Caco-2 (cell line): ENCODE results near the gene CIITA. TPM values are rescaled to one million over a fixed set of nuclear protein-coding genes. Genes with fewer than 3 reads are reported as not detected.

Experiments
- BruUV-seq: library from RNA; stranded (reverse); fragments of 400-500 nt; replicated peaks from 2 replicates; lab custom pipeline; 2021; lab: Mats Ljungman, UMichigan
- CTCF ChIA-PET: fragments of 300-600 bp; sonication (Branson Sonifier 250); formaldehyde crosslinking; loops from one replicate; lab custom pipeline; 2022; ENCODE audit warnings: antibody characterized with exemption; lab: Charles Lee
- POLR2A ChIA-PET: fragments of 300-600 bp; sonication (Branson Sonifier 250); formaldehyde crosslinking; loops from one replicate; lab custom pipeline; 2022; ENCODE audit warnings: antibody characterized with exemption; lab: Charles Lee
- DNase-seq, 2 experiments: peaks; one replicate each; pipeline versions ENCODE4 v3.0.0 to v3.0.0-alpha.2; 2020 to 2022
- H3K27me3 ChIP-seq: replicated peaks from 2 replicates; pipeline ENCODE4 v1.6.0; 2011; ENCODE audit warnings: low read length; ENCODE audit not compliant: control insufficient read depth, insufficient read depth
- H3K36me3 ChIP-seq: 2 replicates; pipeline ENCODE4 v1.5.1; 2011; ENCODE audit warnings: low read length; ENCODE audit not compliant: control insufficient read depth, insufficient read depth
- H3K4me1 ChIP-seq: fragments of 250-450 bp; sonication (Bioruptor Pico); 2 replicates; pipeline ENCODE4 v1.5.1; 2020; ENCODE audit warnings: mild to moderate bottlenecking
- H3K4me3 ChIP-seq: 2 replicates; pipeline ENCODE4 v1.5.1; 2011; ENCODE audit warnings: low read depth, mild to moderate bottlenecking, control low read depth, low read length
- H3K9me3 ChIP-seq: fragments of 250-450 bp; sonication (Bioruptor Pico); 2 replicates; pipeline ENCODE4 v1.5.1; 2020; ENCODE audit warnings: mild to moderate bottlenecking, moderate library complexity
- H3K27ac Mint-ChIP-seq: one replicate; pipeline ENCODE4 v1.8.0; 2022; ENCODE audit warnings: mixed read lengths; ENCODE audit not compliant: unreplicated experiment
- H3K27me3 Mint-ChIP-seq: one replicate; pipeline ENCODE4 v1.8.0; 2022; ENCODE audit warnings: mixed read lengths; ENCODE audit not compliant: insufficient read depth, unreplicated experiment
- H3K36me3 Mint-ChIP-seq: one replicate; pipeline ENCODE4 v1.8.0; 2022; ENCODE audit warnings: mild to moderate bottlenecking, mixed read lengths; ENCODE audit not compliant: insufficient read depth, unreplicated experiment
- H3K4me1 Mint-ChIP-seq: one replicate; pipeline ENCODE4 v1.8.0; 2022; ENCODE audit warnings: low read depth, mixed read lengths; ENCODE audit not compliant: unreplicated experiment
- H3K4me3 Mint-ChIP-seq: one replicate; pipeline ENCODE4 v1.8.0; 2022; ENCODE audit warnings: mild to moderate bottlenecking, moderate library complexity, mixed read lengths; ENCODE audit not compliant: unreplicated experiment
- H3K9me3 Mint-ChIP-seq: one replicate; pipeline ENCODE4 v1.8.0; 2022; ENCODE audit warnings: mixed read lengths; ENCODE audit not compliant: unreplicated experiment
- CTCF ChIP-seq, 2 experiments: fragments of 200-600 bp in 1 of 2; IDR thresholded peaks; 1 replicate in 1 of 2; 2 replicates in 1 of 2; pipeline versions ENCODE4 v1.5.1 to v1.8.0; 2011 to 2022; ENCODE audit warnings: antibody characterized with exemption in 1 of 2, control low read depth in 1 of 2, inconsistent platforms in 1 of 2, low read depth in 1 of 2, low read length in 1 of 2, mild to moderate bottlenecking in 1 of 2, moderate library complexity in 1 of 2; ENCODE audit not compliant: insufficient read depth in 1 of 2, severe bottlenecking in 1 of 2, unreplicated experiment in 1 of 2
- intact Hi-C: fragments of 100-400 bp; cut with micrococcal nuclease; formaldehyde crosslinking; loops from one replicate; pipeline ENCODE4 v1.10.0; 2022; ENCODE audit not compliant: unreplicated experiment
- total RNA-seq: library from RNA; stranded (reverse); gene quantifications from 2 replicates; pipeline ENCODE4 v1.2.3, GENCODE V29; 2022

CIITA gene
- total RNA-seq, 1 experiment from 2014 or later = 0.27 TPM

GRCh38 chr16:10865991-10866966 lies 10.7 kb upstream of the CIITA start:
- POLR2A ChIA-PET = no interaction called here

GRCh38 chr16:10867199-10867598 lies 9.8 kb upstream of the CIITA start:
- TF ChIP-seq CTCF (IDR thresholded peaks at IDR 0.05; ENCODE audit: insufficient read depth in 1 of 2, low read depth in 1 of 2, low read length in 1 of 2, severe bottlenecking in 1 of 2, unreplicated experiment in 1 of 2) = no peak
- no peaks in the 10 kb centered on the region for H3K36me3 Mint-ChIP-seq
- H3K27me3 ChIP-seq = no peaks in the 10 kb centered on the region
- CTCF ChIA-PET = no interaction called here
- no peaks in the 10 kb centered on the region; the same call in 1 of the 2 replicates for H3K4me1 ChIP-seq
- no peak for DNase-seq
- H3K27ac Mint-ChIP-seq = no peak overlapping the region
- no TSS peak for BruUV-seq
- no peaks in the 10 kb centered on the region for H3K9me3 Mint-ChIP-seq
- H3K36me3 ChIP-seq = no peaks in the 10 kb centered on the region
- H3K4me3 ChIP-seq = no peak overlapping the region
- H3K4me1 Mint-ChIP-seq = no peaks in the 10 kb centered on the region
- intact Hi-C loops = no loop called here
- no peak overlapping the region for H3K4me3 Mint-ChIP-seq
- no peaks in the 10 kb centered on the region for H3K27me3 Mint-ChIP-seq
- H3K9me3 ChIP-seq = no peaks in the 10 kb centered on the region
- POLR2A ChIA-PET = no interaction called here

More at GRCh38 chr16:10865991-10866966, 10.7 kb upstream of the CIITA start:
- no TSS peak for BruUV-seq
- CTCF ChIA-PET = no interaction called here
- no peak for DNase-seq
- H3K36me3 ChIP-seq = no peaks in the 10 kb centered on the region
- no peak for TF ChIP-seq CTCF (IDR thresholded peaks at IDR 0.05; ENCODE audit: insufficient read depth in 1 of 2, low read depth in 1 of 2, low read length in 1 of 2, severe bottlenecking in 1 of 2, unreplicated experiment in 1 of 2)
- H3K4me3 ChIP-seq = no peak overlapping the region
- Mint-ChIP-seq H3K9me3 (no peaks in the 10 kb centered on the region), H3K4me1 (no peaks in the 10 kb centered on the region), H3K4me3 (no peak overlapping the region), H3K27ac (no peak overlapping the region), H3K36me3 (no peaks in the 10 kb centered on the region), H3K27me3 (no peaks in the 10 kb centered on the region)
- intact Hi-C loops = no loop called here
- H3K4me1 ChIP-seq = no peaks in the 10 kb centered on the region; the same call in 1 of the 2 replicates
- no peaks in the 10 kb centered on the region for H3K27me3 ChIP-seq
- no peaks in the 10 kb centered on the region for H3K9me3 ChIP-seq

GRCh38 chr16:10868104-10868595 lies 8.9 kb upstream of the CIITA start:
- intact Hi-C loops = no loop called here
- ChIA-PET CTCF (interaction anchor here (1.5 kb wide), 1 partner anchor 51 kb away, joined by 5 read pairs; no protein-coding TSS in a partner anchor), POLR2A (no interaction called here)

More at GRCh38 chr16:10868104-10868595, 8.9 kb upstream of the CIITA start:
- H3K4me1 Mint-ChIP-seq = no peaks in the 10 kb centered on the region
- DNase-seq = no peak
- no peaks in the 10 kb centered on the region for H3K27me3 ChIP-seq
- no peaks in the 10 kb centered on the region for H3K36me3 ChIP-seq
- H3K4me3 ChIP-seq = no peak overlapping the region
- H3K9me3 Mint-ChIP-seq = no peaks in the 10 kb centered on the region
- peaks cover 4% of the 10 kb centered on the region for H3K27me3 Mint-ChIP-seq
- no peaks in the 10 kb centered on the region for H3K36me3 Mint-ChIP-seq
- TF ChIP-seq CTCF (IDR thresholded peaks at IDR 0.05; ENCODE audit: insufficient read depth in 1 of 2, low read depth in 1 of 2, low read length in 1 of 2, severe bottlenecking in 1 of 2, unreplicated experiment in 1 of 2) = no peak
- no peaks in the 10 kb centered on the region for H3K9me3 ChIP-seq
- H3K4me1 ChIP-seq = no peaks in the 10 kb centered on the region; the same call in 1 of the 2 replicates
- BruUV-seq = no TSS peak
- H3K27ac Mint-ChIP-seq = no peak overlapping the region
- H3K4me3 Mint-ChIP-seq = no peak overlapping the region
